GOT3 (cell line): ENCODE measurements around the gene CD109.
"Not testable (repeated sequence)": the region's sequence is repeated elsewhere in the genome, so short reads cannot be mapped to it uniquely, and the experiment has no call there.

Source experiments
- DNase-seq: peaks from one replicate; lab custom pipeline; 2025; ENCODE audit warnings: mixed read lengths; lab: John Stamatoyannopoulos, UW

CD109 gene

DNA sequence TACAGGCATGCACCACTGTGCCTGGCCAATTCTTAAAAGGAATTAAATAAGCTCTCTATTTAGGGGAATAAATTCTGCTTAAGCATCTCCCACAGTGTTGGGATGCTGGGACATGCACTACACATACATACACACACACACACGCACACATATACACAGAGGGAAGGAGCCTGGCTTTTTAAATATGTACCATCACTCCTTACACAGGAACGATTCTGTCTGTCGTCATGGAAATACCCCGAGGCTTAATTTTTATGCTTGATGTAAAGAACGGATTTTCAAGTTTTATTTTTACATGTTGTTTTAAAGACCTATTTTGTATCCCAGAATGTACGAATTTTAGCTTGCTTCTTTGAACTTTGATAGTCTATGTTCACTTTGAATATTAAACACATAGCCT is 95.3 kb downstream of the CD109 start:
- no peak for DNase-seq

DNA sequence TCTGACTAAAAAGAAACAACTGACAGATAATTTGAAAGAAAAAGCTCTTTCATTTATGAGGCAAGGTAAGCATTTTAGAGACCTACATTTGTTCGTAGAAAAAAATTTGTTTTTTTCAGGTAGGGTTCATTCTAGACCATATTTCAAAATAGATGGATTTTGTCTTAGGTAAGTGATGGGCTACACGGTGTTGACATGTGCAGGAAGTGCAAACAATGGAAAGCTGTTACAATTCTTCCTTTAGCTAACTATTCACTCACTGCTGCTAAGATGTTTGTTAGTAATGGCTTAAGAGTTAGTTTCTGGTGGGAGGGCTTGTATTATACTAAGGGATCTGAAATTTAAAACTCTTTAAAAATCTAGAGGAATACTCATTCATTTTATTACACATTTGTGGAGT is 96.7 kb downstream of the CD109 start:
- no peak for DNase-seq

DNA sequence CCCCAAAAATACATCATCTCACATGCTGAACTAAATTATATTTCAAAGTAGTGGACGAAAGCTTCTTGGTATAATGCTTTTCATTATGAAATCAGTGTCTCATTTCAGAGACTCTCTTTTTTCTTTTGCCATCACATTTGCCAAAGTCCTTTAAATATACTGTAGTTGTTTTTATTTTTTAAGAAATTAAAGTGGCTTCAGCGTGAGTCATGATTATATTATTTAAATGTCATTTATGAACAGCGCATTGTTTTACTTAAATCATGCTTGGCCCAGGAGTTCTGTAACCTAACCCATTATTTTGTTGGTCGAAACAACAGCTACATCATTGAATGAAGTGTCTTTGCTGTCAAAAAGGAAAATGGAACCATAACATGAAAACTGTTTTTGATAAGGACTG is 100.9 kb downstream of the CD109 start:
- DNase-seq = no peak

DNA sequence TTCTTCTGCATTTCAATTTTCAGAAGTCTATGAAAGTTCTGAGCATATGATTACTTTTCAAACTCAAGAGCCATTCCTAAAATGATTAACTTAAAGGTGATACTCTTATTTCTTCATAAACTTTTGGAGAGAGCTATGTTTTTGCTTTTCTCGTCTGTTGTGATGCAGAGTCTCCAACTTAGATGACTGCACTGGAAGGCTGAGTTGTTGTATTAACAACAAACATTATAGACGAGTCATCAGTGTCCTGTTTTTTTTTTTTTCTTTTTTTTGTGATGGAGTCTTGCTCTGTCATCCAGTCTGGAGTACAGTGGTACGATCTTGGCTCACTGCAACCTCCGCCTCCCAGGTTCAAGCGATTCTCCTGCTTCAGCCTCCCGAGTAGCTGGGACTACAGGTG is 101.9 kb downstream of the CD109 start:
- no peak for DNase-seq

DNA sequence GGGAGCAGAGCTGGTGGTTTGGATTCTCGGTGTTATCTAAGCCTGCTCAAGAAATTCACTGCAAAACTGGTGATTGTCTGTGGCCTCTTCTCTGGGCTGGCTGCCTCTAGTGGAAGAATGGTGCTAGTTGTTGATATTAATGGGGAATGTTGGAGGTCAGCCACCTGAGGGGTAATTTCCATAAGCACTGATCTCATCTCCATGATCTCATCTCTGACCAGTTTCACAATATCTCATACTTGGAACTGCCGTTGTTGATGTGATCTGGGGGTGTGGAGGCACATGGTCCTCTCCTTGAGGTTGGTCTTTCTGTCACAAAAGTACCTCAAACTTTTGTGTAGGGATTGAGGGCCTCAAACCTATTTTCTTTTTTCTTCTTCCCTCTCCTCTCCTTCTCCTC is 102.6 kb downstream of the CD109 start:
- no peak for DNase-seq

DNA sequence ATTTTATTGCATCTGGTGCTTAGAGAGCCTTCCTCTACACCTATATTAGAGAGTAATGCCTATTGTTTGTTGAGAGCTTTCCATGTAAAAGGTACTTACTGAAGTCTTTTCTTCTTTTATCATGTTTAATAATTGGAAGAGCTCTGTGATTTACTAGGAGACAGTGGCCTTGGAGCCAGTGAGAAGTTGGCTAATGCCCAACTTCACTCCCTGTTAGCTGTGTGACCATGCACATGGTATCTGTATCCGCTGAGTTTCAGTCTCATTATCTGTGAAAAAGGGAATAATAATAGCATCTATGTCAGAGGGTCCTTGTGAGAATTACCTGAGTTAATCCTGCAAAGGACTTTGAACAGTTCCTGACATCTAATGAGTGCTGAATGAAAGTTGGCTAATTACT is 105.0 kb downstream of the CD109 start:
- no peak for DNase-seq

DNA sequence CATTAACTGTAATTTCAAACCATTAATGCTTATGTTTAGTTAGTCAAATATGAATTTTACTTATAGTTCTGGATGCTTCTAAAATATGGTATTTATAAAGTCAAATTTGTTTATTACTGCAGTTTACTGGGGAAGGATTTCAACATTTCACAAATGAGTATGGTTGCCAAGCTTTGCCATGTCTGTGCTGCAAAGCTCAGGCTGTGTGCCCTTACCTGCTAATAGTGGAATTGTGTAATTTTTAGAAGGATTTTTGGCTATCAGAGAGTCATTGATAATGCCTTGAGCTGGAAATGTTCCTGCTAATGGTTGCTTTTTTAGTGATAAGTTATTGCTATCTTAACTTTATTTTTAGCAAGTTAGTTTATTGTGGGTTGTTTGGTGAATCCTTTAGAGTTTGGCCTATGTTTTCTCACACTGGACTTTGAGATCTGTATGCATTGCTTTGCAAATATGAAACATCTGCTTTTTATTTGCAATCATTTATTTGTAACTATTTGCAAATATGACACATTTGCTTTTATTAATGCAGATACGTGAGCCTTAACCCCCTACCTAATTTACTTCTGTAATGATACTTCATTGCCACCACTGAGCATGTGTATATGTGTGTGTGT is 105.8 kb downstream of the CD109 start:
- no peak for DNase-seq

DNA sequence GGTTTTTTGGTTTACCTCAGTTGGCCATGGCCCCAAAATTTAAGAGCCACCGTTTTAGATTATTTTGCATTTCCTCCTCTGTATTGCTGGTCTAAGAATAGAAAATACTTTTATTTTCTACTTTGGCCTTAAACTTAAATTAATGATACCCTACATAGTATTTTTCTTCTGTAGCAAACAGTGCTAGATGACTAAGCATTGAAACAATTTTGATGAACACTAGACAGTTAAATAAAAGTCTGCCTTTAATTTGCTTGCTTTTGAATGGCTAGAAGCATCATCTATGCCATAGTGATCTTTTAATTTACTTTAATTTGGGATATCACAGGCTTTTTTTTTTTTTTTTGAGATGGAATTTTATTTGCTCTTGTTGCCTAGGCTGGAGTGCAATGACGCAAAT is 106.4 kb downstream of the CD109 start:
- DNase-seq = no peak

DNA sequence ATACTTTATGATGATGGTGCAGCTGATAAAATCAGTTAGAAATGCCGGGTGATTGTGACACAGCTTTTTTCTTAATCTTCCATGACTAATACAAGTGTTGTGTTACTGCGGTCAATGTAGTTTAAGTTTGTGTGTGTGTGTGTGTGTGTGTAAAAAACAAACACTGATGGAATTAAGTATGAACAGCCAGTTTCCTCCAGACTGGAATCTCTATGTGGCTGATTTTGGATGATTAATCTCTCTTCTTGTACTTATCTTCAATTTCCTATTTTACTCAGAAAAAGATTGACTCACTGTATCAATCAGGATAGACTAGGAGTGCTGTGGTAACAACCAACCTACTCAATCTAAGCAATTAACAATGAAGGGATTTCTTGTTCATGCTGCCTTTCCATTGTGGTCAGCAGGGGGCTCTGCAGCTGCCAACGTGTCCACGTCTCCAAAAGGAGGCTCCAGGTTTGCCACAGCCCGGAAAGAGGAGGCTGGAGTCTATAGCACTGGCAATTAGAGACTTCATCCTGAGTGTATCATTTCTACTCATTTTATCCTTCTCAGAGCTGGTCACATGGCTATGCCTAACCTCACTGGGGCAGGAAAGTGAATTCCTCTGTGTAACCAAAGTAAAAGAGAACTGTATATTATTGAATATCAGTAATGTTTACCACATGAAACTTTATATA is 107.7 kb downstream of the CD109 start:
- DNase-seq = no peak

DNA sequence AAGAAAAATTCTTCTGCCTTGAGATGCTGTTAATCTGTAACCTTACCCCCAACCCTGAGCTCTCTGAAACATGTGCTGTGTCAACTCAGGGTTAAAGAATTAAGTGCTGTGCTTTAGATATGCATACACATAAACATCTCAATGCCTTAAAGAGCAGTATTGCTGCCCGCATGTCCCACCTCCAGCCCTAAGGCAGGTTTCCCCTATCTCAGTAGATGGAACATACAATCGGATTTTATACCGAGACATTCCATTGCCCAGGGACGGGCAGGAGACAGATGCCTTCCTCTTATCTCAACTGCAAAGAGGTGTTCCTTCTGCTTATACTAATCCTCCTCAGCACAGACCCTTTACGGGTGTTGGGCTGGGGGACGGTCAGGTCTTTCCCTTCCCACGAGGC is 109.2 kb downstream of the CD109 start:
- not testable (repeated sequence) for DNase-seq

DNA sequence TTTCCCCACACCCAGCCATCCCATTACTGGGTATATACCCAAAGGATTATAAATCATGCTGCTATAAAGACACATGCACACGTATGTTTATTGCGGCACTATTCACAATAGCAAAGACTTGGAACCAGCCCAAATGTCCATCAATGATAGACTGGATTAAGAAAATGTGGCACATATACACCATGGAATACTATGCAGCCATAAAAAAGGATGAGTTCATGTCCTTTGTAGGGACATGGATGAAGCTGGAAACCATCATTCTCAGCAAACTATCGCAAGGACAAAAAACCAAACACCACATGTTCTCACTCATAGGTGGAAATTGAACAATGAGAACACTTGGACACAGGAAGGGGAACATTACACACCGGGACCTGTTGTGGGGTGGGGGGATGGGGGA is 110.0 kb downstream of the CD109 start:
- DNase-seq = not testable (repeated sequence)

DNA sequence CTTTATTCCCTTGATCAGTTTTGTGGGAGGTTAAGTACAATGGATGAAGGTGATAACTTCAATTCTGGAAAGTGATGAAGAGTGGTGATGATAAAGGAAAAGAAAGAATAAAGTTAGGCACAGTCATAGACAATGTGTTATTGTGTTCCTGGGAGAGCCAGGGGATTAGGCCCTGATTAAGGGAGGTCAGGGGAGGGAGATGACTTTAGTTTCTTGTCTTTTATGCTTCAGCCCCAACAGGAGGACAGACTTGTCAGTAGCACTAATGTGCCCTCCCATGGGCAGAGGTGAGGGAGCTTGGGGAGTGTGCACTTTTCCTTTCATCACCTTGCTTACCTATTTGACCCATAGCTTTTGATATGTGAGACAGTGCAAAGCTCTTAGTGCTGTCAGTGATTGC is 115.7 kb downstream of the CD109 start:
- DNase-seq = no peak

DNA sequence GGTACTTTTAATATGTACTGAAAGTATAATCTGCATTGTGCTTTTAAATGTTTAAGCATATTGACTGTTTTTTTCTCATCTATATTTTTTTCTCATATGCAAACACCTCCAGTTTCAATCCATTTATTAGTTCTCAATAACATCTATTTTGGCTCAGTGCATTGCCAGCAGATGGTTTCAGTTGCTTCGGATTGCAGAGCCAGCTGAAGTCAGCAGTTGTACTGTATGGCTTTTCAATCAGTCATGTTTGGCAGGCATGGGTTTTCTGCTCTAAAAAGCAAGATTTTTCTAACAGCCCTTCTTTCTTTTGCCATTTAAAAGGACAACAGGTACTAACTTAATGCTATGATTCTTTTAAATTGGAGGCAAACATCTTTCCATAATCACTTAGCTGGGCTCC is 121.2 kb downstream of the CD109 start:
- no peak for DNase-seq

DNA sequence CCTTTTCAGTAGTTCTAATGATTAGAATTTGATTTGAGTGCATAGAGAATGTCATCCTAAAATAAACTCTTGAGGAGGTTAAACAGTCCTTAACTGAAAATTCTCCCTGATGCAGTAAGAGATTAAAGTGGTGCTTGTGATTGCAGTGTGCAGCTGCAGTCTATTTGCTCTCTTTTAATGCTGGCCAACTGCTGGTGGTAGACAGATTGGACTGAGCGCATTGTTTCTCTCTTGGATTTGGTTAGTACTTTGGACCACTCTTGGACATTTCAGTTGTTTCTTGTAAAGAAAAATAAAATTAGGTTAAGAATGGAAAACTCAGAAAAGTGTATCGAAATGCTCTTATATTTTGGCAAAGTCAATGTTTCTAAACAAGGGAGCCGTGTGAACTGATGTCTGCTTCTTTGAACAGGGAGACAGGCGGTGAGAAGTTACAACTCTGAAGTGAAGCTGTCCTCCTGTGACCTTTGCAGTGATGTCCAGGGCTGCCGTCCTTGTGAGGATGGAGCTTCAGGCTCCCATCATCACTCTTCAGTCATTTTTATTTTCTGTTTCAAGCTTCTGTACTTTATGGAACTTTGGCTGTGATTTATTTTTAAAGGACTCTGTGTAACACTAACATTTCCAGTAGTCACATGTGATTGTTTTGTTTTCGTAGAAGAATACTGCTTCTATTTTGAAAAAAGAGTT is 127.2 kb downstream of the CD109 start:
- DNase-seq = no peak

DNA sequence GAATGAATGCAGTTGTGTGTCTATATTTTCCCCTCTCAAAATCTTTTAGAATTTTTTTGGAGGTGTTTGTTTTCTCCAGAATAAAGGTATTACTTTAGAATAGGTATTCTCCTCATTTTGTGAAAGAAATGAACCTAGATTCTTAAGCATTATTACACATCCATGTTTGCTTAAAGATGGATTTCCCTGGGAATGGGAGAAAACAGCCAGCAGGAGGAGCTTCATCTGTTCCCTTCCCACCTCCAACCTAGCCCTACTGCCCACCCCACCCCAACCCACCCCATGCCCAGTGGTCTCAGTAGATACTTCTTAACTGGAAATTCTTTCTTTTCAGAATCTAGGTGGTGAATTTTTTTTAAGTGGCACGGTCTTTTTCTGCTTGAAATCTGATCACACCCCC is 127.8 kb downstream of the CD109 start:
- no peak for DNase-seq

DNA sequence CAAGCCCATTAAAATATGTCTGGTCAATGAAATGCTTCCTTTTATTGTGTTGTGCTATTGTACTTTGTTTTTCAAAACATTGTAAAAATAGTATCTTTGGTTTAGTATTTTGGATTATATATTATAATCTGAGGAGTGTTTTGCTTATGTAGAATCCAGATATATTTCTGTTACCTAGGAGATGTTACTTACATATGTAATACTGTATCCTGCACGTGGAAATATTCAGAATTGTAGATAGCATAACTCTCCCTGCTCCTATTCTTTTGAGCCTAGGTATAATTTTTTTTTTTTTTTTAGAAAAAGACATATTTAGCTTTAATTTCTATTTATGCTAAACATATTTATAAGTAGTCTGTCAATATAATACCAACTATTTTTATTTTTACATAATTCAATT is 130.6 kb downstream of the CD109 start:
- no peak for DNase-seq

DNA sequence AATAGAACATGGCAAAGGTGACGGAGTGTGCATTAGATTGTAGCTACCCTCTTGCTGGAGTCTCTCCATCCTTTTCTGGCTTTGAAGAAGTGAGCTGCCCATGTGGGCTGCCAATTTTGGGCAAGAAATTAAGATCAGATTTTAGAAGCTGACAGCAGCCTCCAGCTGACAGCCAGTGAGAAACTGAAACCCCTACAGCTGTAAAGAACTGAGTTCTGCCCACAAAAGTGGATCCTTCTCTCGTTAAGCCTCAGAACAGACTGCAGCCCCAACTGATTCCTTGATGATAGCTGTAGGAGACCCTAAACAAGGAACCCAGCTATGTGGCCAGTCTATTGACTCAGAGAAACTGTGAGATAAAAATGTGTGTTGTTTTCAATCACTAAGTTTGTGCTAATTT is 134.1 kb downstream of the CD109 start:
- DNase-seq = no peak

DNA sequence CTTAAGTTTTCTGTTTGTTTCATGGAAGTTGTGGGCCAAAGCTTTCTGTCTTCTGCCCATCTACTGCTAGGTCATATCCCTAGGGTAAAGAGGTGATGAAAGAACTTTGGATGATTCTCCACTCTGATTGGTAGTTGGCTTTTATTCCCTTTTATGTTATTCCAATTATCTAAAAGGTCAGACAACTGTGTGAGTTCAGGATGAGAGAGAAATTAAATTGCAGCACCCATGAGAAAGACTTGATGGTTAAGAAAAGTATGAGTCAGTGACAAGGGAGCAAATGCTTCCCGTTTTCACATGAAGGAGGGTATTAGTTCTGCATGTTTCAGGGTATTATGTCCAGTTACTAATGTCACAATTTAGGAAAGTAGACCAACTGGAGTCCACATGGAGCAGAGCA is 136.3 kb downstream of the CD109 start:
- no peak for DNase-seq

DNA sequence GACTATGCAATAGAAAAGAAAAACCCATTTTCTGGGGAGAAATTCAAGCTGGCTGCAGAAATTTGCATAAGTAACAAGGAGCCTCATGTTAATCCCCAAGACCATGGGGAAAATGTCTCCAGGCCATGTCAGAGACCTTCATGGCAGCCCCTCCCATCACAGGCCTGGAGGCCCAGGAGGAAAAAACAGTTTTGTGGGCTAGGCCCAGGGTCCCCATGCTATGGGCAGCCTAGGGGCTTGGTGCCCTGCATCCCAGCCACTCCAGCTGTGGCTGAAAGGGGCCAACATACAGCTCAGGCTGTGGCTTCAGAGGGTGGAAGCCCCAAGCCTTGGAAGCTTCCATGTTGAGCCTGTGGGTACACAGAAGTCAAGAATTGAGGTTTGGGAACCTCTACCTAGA is 148.7 kb downstream of the CD109 start:
- not testable (repeated sequence) for DNase-seq

DNA sequence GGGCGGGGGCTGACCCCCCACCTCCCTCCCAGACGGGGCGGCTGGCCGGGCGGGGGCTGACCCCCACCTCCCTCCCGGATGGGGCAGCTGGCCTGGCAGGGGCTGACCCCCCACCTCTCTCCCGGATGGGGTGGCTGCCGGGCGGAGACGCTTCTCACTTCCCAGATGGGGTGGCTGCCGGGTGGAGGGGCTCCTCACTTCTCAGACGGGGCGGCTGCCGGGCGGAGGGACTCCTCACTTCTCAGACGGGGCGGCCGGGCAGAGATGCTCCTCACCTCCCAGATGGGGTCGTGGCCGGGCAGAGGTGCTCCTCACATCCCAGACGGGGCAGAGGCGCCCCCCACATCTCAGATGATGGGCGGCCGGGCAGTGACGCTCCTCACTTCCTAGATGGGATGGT is 155.0 kb downstream of the CD109 start:
- not testable (repeated sequence) for DNase-seq

DNA sequence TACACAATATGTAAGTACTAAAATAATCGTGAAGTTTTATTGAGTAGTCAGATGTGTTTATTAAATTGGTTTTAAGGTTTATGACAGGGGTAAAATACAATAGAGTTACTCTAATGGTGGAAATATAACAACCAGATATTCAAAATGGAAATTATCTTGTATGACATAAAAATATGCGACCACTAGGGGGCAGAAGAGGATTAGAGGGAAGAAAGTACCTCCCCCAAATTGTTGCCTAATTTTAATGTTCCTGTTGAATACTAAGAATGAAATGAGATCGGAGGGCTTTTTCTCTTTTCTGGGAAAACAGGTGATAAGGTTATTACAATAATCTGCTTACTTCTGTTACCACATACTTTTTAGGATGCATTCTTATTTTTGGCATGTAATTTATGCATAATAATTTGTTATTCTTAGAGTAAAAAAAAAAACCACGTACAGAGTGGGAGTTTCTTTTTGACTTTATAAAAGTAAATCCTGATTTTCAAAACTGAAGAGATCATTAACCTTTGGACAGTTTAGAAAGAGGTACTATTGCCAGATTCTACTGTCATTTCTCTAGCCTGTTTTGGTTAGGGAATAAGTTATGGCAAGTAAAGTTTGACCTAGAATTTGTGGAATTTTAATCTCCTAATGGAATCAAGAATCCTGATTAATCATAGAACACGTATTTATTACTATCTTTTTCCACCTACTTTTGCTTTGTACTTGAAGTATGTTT is 159.2 kb downstream of the CD109 start:
- DNase-seq = no peak

DNA sequence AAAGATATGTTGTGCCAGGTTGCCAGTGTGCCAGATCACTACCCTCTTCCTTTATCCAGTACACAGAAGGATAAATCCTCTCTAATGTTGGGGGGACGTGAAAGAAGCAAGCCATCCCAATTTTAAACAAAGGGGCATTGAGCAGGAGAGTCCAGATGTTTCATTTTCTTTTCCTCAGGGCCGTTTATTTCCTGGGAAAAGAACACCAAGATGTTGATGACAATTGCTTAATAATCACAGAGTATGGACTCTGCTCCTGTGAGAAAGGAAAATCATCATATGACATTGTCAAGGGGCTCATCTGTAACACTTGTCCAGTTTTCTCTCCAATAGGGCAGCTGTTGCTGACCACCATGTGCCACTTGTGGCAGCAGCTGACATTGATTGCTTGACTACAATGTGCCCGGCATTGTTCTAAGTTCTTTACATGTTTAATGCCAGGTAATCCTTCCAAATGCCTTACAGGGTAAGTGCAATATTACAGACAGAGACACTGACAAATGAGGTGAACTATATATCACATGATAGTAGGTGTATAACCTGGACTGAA is 161.4 kb downstream of the CD109 start:
- DNase-seq = no peak

DNA sequence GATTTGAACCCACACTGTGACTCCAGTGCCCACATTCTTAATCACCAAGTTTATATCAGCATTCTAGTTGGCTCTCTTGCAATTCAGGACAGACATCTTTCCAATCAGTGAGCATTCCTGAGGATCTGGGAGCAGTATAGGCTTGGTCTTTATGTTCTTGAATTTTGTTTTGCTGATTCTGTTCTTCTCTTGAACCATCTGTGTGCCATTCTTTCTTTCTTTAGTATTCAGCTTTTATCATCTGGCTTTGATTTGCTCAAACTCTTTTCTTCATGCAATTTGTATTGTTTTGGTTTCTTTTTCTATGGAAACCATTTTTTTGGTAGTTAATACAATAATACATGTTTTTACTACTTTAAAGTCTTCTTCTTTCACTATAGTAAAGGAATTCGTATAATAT is 162.4 kb downstream of the CD109 start:
- no peak for DNase-seq
